ENCODE results near the gene ADRA1B.

Gene ADRA1B

GRCh38 chr5:159915904-159916840, at the start of gene ADRA1B:
ADRA1B (plus strand) TSS chr5:159916482; CDS start chr5:159916906, 424 bp downstream.
- peak; percentile 50 for DNase-seq

GRCh38 chr5:159873680-159874079, 42.6 kb upstream of the ADRA1B start:
- DNase-seq = no peak

GRCh38 chr5:159874263-159874662, 42.0 kb upstream of the ADRA1B start:
- DNase-seq = no peak

DNA sequence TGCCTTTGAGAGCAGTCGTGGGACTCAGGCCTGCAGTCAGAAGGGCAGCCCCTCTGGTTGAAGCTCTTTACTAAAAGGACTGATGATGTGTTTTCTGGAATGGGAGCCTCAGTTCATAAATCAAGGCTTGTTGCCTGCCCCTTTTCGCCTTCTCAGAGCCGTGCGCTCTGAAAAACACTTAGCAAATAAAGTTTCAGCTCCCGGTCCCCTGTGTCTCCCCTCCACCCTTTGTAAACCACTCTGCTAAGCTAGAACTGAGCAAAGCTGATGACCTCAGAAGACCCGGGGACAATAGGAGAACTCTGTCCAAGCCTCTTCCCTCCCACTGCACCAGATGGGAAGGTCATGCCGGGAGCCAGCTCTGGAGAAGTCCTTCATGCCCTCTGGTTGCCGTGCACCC, 39.3 kb upstream of the ADRA1B start:
- DNase-seq = no peak

- no peak for DNase-seq
Observed at GRCh38 chr5:159877894-159878448, 38.3 kb upstream of the ADRA1B start.

GRCh38 chr5:159878988-159879471, 37.3 kb upstream of the ADRA1B start:
- DNase-seq = no peak

- no peak for DNase-seq
Observed at GRCh38 chr5:159880676-159881075, 35.6 kb upstream of the ADRA1B start.

DNA sequence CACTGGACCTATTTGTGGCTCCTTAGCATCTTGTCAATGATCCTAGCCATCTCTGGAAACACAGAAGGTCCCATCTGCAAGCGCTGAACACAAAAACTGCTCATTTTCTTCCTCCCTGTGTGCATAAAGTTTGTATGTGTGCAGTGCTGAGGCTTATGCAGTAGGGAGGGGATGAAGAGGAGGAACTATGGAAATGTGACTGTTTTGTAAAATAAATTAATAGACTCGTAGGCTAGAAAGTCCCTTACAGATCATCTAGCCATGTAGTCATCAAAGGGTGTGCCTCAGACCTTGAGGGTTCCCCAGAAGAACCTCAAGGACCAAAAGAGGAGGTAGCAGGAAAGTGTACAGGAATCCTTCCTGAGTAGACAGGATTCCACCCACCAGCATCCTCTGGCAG, 34.3 kb upstream of the ADRA1B start:
- no peak for DNase-seq

DNA sequence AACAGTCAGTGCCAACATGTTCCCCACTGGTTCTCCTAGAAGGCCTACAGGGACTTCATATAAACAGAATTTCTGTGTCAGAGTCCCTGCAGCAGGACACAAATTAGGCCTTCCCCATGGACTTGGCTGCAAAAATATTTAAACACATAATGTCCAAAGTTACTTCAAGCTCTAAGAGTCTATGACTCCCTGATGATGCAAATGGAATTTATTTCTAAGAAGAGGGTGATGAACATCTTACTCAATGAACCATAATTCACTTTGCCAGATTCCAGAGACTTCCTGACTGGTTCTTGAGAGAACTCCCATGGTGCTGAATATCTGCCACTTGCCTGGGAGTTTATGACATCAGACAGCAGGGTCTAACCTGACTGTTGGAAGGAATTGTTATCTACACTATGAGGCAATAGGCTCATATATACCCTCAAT, 32.7 kb upstream of the ADRA1B start:
- DNase-seq = no peak

DNA sequence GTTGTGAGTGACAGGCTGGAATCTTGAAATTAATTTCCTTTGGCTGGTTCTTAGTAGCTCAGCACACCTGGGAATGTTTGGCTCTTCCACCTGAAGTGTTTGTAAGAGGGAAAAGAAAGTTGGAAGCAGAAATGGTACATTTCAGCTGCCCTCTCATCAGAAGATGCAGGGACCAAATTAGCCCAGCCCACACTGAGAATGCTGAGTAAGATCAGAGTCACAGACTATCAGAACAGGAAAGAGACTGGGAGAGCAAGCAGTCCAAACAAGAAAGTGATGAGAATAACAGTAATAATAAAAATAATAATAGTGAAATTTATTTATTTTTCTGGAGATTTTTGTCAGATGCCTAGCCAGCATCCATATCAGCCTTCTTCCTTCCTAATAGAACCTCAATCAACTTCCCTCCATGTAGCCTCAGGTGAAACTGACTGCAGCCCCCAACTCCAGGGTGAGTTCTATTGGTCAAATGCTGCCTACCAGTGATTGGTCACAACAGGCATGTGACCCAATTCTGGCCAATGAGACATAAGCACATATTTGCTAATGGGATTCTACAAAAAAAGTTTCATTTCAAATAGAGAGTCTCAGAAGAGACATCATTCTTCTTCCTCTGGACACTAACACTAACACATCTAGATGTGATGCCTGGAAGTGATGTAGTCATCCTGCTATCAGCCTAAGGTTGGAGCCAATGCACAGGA, 31.2 kb upstream of the ADRA1B start:
- no peak for DNase-seq

- DNase-seq = no peak
Observed at GRCh38 chr5:159886296-159886695, 30.0 kb upstream of the ADRA1B start.

GRCh38 chr5:159887050-159887449, 29.2 kb upstream of the ADRA1B start:
- DNase-seq = no peak

DNA sequence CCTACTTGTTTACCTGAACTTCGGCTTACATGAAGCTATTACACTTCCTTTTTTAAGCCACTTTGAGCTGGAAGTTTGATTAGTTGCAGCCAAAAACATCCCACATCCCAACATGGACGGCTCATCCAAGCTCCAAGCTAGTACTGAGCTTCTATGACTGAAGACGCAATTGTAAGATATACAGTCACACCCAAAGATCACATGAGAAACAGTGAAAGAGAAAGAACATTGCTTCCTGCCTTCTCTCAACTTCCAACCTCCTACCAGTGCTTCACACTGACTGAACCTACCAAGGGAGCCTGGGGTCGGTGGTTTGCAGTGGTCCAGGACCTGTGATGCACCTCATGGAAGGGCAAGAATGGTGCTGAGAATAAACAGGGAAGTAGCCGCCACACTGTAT, 27.4 kb upstream of the ADRA1B start:
- no peak for DNase-seq

DNA sequence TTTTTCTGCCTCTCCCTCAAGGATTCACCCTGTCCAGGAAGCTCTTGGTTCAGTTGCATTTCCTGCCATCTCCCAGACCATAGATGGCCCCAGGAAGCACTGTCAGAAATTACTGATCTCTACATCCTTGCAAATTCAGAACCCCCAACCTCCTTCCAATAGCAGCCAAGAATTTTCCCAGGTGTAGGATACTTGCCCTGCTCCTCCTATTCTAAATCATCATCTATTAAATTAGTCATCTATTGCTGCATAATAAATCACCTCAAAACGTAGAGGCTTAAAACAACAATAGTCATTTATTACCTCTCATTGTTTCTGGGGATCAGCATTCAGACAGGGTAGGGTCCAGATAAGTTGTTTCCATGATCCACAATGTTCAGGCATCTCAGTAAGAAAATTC, 26.1 kb upstream of the ADRA1B start:
- no peak for DNase-seq

GRCh38 chr5:159891371-159891770, 24.9 kb upstream of the ADRA1B start:
- DNase-seq = no peak

- DNase-seq = no peak
Observed at GRCh38 chr5:159893040-159893695, 23.1 kb upstream of the ADRA1B start.

DNA sequence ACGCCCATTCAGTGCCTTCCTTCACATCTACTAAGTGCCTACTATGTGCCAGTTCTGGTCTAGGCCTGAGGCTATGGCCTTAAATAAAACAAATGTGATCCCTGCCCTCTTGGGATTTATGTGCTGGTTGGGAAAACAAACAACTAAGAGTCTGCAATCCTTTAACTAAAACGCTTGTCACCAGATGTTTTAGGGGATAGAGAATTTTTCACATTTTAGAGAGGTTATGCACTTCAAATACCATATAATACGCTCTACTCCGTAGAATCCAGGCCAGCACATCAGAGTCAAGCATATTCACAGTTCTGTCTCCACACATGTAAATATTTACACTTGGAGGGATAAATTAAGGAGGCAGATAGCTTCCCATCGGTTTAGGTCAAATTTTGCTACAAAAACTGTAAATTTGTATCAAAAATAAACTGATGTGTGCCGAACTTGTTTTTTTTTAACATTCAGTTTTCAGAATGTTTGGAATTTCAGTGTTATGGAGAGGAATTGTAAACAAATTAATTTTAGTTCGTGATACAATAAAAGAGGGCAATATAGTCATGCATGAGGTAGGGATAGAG, 22.0 kb upstream of the ADRA1B start:
- DNase-seq = no peak

GRCh38 chr5:159897786-159898393, 18.4 kb upstream of the ADRA1B start:
- no peak for DNase-seq

GRCh38 chr5:159899067-159900049, 16.9 kb upstream of the ADRA1B start:
- DNase-seq = no peak

DNA sequence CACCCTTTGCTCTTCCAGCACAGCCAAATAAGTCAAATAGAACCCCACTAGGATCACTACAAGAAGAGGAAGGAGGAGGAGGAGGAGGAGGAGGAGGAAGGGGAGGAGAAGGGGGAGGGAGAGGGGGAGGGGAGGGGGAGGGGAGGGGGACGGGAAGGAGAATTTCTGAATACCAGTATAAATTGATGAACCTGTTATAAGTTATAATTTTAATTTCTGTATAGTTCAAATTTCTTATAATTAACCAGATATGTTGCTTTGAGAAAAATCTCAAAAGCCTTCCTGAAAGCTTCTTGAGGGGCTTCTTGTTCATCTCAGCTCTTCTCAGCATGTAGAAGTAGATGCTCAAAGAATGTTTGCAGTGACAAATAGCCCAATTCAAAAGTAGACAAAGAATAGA, 15.0 kb upstream of the ADRA1B start:
- DNase-seq = no peak

DNA sequence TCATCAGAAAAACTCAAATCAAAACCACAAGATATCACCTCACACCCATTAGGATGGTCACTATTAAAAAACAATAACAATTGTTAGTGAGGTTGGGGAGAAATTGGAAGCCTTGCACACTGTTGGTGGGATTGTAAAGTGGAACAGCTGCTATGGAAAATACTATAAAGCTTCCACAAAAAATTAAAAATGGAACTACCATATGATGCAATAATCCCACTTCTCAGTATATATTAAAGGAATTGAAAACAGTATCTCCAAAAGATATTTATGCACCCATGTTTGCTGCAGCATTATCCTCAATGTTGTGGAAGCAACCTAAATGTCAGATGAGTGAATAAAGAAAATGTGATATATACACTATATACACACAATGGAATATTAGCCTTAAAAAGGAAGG, 14.5 kb upstream of the ADRA1B start:
- no peak for DNase-seq
